ENCODE data around the gene NHSL2.
"Not testable (repeated sequence)": the region's sequence is repeated elsewhere in the genome, so short reads cannot be mapped to it uniquely, and the experiment has no call there.

The NHSL2 gene

GRCh38 chrX:72137846-72138495 lies 227.3 kb downstream of the NHSL2 start:
- no peak for DNase-seq

- DNase-seq: no peak
Measured at GRCh38 chrX:72139538-72139937, 228.9 kb downstream of the NHSL2 start.

DNA sequence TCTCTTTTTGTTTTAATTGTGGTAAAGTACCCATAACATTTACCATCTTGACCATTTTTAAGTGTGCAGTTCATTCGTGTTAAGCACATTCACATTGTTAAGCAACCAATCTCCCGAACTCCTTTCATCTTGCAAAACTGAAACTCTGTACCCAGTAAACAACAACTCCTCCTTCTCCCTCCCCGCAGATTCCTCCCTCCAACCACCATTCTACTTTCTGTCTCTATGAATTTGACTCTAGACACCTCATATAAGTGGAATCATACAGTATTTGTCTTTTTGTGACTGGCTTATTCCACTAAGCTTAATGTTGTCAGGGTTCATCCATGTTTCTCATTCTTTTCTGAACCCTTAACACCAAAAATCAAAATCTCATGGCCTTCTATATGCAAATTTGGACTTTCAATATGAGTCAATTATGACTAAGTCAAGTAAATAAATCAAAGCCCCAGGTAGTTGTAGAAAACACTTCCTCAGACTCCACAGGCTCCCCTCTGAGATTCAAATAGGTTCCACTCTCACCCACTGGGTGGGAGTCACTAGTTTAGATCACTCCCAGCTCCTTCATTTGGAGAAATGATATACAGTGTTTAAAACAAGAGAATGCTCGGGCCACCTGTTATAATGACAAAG lies 230.8 kb downstream of the NHSL2 start:
- no peak for DNase-seq

GRCh38 chrX:72142094-72142793 lies 231.6 kb downstream of the NHSL2 start:
- DNase-seq: peak; percentile 80

GRCh38 chrX:72142794-72143608 lies 232.4 kb downstream of the NHSL2 start:
- no peak for DNase-seq

DNA sequence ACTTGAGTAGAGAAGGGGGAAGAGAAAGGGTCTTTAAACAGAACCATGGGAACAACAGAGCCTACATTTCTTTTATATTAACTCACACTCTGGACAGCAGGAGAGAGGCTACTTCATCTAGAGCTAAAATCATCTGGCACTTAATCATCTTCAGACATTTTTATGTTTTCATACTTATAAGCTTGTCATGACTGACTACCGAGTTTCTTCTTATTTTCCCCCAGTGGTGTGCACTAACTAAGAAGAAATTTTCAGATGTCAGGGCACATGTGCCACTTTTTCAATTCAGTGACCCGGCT lies 232.9 kb downstream of the NHSL2 start:
- DNase-seq: no peak

DNA sequence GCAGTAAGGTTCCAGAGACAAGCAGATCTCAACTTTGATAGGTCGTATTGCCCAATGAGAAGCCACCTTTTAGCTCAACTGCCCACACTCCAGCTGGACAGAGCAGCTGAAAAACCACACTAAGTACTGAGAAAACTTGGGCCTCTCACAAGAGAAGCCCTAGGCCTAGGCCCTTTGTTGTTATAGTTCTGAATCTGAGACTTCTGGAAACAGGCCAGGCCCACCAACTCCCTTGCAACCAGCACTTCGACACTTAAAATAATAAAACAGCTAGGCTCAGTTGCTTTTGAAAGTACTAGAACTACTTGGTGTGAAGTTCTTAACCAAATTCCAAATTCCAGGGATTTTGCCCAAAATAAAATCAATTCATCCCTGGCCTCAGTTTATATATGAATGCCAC lies 234.5 kb downstream of the NHSL2 start:
- DNase-seq: no peak

DNA sequence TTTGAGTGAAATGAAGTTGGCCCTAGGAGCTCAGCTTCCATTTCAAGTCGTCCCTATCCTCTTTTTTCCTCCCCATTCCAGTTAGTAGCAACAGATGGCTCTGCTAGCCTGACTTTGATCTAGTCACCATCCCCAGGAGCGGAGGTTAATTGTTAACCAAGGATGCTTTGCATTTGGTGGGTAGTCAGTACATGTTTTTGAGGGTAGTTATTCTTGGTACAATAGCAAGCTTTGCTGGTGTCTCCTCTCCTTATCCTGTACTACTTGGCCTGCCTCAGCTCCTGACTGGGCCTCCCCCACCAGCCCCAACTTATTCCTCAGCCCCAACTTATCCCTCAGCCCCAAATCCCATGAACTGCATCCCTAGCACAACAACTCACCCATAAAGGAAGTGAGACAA lies 235.9 kb downstream of the NHSL2 start:
- no peak for DNase-seq

DNA sequence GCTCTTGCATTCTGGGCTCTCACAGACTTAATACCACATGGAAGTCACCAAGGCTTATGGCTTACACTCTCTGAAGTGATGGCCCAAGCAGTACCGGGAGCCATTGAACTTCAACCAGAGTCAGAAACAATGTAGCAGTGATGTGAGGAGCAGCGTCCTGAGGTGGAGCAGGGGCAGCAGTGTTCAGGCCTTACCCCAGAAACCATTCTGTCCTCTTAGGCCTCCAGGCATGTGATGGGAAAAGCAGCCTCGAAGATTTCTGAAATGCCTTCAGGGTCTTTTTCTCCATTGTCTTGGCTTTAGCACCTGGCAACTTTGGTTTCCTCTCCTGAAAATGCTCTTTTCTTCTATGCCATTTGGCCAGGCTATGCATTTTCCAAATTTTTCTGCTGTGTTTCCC lies 248.1 kb downstream of the NHSL2 start:
- no peak for DNase-seq

GRCh38 chrX:72159769-72160168 lies 249.1 kb downstream of the NHSL2 start:
- no peak for DNase-seq

- DNase-seq: no peak
Measured at GRCh38 chrX:72165551-72165950, 254.9 kb downstream of the NHSL2 start.

DNA sequence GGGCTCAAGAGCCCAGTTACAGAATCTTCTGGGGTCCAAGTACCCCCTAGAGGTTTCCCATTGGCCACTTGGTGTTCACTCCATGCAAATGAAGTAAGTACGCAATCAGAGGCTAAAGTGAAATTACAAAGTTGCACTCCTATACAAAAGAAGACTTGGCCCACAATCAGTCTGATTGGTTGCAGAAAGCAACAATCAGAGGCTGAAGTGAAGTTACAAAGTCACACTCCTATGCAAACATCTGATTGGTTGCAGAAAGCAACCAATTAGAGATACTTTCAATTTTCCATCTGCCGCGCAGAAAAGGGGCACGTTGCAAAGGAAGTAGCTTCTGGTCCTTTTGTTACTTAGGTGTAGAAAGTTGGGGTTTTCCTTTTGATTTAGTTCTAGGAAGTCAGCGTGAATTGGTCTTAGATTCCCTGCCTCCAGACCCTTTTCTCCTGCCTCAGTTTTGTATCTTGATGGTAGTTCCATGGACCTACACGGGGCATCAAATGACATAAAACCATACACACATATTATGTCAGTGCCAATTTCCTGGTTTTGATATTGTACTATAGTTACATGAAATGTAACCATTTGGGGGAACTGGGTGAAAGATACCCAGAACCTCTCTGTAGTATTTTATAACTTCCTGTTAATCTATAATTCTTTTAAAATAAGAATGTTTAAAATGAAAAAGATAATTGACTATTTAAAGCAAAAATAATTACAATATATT lies 258.5 kb downstream of the NHSL2 start:
- no peak for DNase-seq

DNA sequence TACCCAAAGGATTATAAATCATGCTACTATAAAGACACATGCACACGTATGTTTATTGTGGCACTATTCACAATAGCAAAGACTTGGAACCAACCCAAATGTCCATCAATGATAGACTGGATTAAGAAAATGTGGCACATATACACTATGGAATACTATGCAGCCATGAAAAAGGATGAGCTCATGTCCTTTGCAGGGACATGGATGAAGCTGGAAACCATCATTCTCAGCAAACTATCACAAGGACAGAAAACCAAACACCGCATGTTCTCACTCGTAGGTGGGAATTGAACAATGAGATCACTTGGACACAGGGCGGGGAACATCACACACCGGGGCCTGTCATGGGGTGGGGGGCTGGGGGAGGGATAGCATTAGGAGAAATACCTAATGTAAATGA lies 265.6 kb downstream of the NHSL2 start:
- DNase-seq: not testable (repeated sequence)

DNA sequence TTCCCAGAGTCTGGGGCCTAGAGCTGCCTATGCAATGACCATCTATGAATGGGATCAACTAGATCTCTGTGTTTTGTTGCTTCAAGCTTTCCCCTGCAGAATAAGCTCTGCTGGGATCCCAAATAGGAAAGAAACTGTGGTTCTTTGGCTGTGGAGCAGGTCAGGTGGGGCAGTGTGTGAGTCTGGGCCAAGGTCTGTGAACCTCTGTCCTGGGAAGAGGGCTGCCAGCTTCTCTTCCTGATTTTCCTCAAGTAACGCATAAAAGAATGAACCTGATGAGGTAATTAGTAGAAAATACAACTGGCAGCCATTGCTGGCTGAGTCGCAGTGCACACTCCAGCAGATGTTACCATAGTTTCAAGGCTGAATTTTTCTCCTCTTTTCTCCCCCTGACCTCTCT lies 266.3 kb downstream of the NHSL2 start:
- DNase-seq: no peak

DNA sequence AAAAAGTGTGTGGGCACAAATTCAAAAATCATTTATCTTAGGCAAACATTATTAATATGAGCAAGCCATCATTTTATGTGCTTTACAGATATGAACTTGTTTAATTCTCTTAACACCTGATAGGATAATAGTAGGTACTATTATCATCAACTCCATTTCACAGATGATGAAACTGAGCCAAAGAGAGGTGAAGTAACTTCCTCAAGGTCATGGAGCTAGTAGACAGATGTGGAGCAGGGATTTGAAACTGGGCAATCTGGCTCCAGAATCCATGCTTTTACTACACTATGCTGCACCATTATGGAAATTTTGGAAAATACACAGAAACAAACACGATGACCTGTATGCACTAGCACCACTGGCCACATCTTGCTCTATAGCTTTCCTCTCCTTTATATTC lies 269.9 kb downstream of the NHSL2 start:
- no peak for DNase-seq

GRCh38 chrX:72181178-72182125 lies 270.8 kb downstream of the NHSL2 start, which contains the start of gene PIN4:
Gene PIN4 (plus strand): TSS chrX:72181757. CDS start chrX:72181786, 29 bp downstream.
- DNase-seq: peak; percentile 92

- DNase-seq: no peak
Measured at GRCh38 chrX:72182924-72183323, 272.3 kb downstream of the NHSL2 start.

DNA sequence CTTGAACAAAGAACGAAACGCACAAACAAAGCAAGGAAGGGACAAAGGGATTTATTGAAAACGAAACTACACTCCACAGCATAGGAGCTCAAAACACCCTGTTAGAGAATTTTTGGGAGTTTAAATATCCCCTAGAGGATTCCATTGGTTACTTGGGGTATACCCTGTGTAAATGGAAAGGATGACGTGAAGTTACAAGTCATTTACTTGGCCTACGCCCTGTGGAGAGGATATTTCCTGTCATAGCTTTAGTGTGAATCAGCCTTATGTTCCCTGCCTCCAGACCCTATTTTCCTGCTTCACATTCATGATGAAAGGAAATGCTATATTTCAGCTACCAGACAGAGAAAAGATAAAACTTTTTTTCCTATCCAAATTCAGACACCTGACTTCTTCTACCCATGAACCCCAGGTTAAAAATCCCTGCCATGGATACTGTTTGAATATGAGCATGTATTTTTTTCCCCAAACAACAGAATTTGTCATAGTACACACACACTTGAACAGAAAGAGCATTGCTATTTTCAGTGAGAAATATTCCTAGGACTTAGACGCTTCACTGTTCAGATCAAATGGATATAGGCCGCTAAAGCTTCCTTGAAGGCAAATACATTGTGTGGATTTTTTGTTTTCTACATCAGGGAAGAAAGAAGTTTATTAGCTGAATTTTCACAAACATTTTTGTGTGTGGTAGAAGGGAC lies 291.3 kb downstream of the NHSL2 start:
- DNase-seq: no peak
